HepG2 (cell line): ENCODE results near the gene GSTCD.

ENCODE experiments used
- BORCS8-MEF2B ChIP-seq: sonication (generic); formaldehyde crosslinking; IDR thresholded peaks from 2 replicates; pipeline ENCODE4 v1.8.0; 2022; ENCODE audit warnings: mild to moderate bottlenecking, missing genetic modification reagents
- FOXM1 ChIP-seq: sonication (generic); formaldehyde crosslinking; IDR thresholded peaks from 2 replicates; pipeline ENCODE4 v1.5.0; 2020; ENCODE audit warnings: missing genetic modification reagents
- POLR2AphosphoS5 ChIP-seq: IDR thresholded peaks from 2 replicates; pipeline ENCODE4 v1.6.1; 2012; ENCODE audit warnings: low read depth, low read length
- SMC3 ChIP-seq: IDR thresholded peaks from 2 replicates; pipeline ENCODE4 v1.6.1; 2011; ENCODE audit warnings: low read length, improper control_type of control experiment
- ZBTB7A ChIP-seq: sonication (generic); formaldehyde crosslinking; IDR thresholded peaks from 2 replicates; pipeline ENCODE4 v1.8.0; 2022; ENCODE audit warnings: mild to moderate bottlenecking, missing genetic modification reagents
- TF ChIP-seq, protein P1 (sequence below): sonication (generic); formaldehyde crosslinking; IDR thresholded peaks from 2 replicates; pipeline ENCODE4 v1.5.0; 2020; ENCODE audit warnings: mild to moderate bottlenecking, missing genetic modification reagents, moderate library complexity

DNA sequence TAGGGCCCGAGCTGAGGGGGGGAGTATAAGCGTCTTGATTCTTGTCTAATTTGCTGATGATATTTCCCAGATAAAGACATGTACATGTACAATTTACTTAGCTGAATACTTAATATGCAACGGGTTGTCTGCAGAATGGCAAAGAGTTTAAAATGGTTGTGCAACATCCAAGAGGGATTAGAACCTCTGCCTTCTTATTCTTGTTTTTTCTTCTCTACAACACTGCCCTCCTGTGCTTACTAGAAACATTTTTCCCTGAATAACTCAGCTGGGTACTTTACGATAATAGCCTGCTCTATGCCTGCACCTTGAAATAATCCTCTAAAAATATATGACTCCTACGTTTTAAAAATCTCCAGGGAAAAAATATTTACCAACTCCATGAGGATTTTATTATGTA is 41.9 kb upstream of the GSTCD start:
- TF ChIP-seq SMC3 (no peak), ZBTB7A (no peak), POLR2AphosphoS5 (no peak), BORCS8-MEF2B (CRISPR knock-in tag) (no peak), FOXM1 (CRISPR knock-in tag) (no peak)
- TF ChIP-seq, protein P1, sequence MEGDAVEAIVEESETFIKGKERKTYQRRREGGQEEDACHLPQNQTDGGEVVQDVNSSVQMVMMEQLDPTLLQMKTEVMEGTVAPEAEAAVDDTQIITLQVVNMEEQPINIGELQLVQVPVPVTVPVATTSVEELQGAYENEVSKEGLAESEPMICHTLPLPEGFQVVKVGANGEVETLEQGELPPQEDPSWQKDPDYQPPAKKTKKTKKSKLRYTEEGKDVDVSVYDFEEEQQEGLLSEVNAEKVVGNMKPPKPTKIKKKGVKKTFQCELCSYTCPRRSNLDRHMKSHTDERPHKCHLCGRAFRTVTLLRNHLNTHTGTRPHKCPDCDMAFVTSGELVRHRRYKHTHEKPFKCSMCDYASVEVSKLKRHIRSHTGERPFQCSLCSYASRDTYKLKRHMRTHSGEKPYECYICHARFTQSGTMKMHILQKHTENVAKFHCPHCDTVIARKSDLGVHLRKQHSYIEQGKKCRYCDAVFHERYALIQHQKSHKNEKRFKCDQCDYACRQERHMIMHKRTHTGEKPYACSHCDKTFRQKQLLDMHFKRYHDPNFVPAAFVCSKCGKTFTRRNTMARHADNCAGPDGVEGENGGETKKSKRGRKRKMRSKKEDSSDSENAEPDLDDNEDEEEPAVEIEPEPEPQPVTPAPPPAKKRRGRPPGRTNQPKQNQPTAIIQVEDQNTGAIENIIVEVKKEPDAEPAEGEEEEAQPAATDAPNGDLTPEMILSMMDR (CRISPR knock-in tag), result peak; percentile 39; the same call in 1 of the 2 replicates
